AG08396 (cell line): ENCODE results near the gene VPS26B.
"Not testable (repeated sequence)": the region's sequence is repeated elsewhere in the genome, so short reads cannot be mapped to it uniquely, and the experiment has no call there.

Experiments
- DNase-seq: peaks from one replicate; pipeline ENCODE4 v3.0.0; 2012; ENCODE audit warnings: low spot score, mixed read lengths

Gene VPS26B

DNA sequence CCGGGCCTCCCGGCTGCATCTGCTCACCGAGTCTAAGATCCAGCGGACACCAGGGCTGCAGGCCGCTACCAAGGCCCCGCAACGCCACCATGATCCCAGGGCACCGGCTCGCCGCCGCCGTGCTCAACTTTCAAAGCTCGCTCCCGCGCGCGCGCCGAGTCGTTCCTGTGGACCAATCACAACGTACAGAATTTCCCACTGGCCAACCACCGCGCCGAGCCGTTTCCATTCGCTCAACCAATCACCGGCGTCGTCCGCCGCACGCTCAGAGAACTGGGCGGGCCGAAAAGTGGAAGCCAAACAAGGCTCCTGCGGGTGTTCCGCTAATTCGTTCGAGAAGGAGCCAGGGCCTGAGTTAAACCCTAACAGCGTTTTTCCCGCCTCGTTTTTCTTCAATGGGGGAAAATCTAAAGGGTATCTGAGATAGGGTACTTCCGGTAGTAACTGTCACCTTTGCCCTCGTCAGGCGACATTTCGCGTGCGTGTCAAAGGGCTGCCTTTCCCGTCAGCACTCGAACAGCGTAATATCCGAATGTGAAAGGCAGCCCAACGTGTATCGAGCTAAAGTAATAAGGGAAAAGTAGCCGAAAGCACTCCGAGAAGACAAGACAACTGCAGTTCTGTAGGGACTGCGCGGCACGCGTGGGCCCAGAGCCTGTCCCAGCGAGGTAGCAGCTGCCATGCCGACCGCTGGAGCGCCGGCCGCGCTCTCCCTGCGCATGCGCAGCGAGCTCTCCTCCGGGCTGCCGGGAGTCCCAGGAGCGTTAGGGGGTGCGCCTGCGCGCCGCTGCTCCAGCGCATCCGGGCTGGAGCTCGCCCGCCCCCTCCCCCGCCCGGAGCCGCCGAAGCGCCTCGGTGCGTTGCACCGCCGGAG, at the start of gene VPS26B, which contains the start of gene NCAPD3:
Gene VPS26B, plus strand, starts transcription at position 836 of the 874 bp plus-strand sequence. CDS start 452 bp downstream, outside the sequence.
Gene NCAPD3, minus strand, starts transcription at position 132 of the 874 bp plus-strand sequence. Its CDS starts 41 bp downstream, at position 91.
- DNase-seq, result peak; percentile 100

DNA sequence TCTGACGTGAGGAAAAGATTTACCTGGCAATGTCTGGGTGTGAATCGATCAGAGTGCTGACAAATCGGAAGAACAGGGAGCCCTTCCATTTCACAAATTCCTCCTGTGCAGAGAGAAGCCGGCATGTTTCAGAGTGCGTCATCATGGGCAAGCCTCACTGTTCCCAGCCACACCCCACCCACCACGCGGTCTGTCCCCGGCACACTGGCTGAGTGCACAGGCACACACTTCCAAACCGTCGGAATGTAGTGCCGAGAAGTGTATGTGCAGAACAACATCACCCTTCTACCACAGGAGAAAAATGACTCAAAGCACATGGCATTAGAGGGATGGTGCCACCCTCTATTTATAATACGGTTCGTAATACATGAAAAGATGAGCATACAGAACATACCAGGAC, 48.2 kb upstream of the VPS26B start:
- DNase-seq, result no peak

- DNase-seq, result no peak
Observed at GRCh38 chr11:134178032-134178674, 46.3 kb upstream of the VPS26B start.

DNA sequence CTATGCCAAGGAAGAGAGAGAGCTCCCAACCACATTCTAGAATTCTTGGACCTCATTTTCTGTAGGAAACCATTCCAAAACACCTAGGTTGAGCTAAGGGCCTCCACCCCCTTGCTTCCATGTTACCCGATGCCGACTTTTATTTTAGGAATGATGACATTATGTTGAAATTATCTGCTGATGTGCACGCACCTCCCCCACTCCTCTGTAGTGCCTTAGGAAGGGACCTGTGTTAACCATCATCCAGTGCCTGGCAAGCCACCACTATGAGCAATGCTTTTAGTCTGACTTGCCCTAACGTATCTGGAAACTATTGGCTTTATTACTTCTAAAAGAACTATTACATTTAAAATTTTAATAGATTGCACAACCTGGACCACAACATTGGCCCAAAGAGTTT, 42.8 kb upstream of the VPS26B start:
- peak; percentile 35 for DNase-seq

DNA sequence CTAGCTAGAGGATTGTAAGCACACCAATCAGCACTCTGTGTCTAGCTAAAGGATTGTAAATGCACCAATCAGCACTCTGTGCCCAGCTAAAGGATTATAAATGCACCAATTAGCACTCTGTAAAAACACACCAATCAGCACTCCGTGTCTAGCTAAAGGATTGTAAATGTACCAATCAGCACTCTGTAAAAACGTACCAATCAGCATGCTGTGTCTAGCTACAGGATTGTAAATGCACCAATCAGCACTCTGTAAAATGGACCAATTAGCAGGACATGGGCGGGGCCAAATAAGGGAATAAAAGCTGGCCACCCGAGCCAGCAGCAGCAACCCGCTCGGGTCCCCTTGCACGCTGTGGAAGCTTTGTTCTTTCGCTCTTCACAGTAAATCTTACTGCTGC, 36.4 kb upstream of the VPS26B start:
- DNase-seq, result not testable (repeated sequence)

DNA sequence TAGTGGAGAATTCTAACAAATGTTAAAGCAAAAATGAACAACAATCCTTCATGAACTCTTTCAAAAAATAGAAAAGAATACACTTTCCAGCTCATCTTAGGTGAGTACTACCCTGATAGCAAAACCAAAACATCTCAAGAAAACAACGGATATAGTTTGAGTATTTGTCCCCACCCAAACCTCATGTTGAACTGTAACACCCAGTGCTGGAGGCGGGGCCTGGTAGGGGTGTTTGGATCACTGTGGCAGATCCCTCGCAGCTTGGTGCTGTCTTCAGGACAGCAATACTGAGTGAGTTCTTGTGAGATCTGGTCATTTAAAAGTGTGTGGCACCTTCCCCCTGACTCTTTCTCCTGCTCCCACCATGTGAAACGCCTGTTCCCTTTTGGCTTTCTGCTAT, 27.7 kb upstream of the VPS26B start:
- DNase-seq, result no peak

- DNase-seq, result no peak
Observed at GRCh38 chr11:134199531-134199930, 24.9 kb upstream of the VPS26B start.

DNA sequence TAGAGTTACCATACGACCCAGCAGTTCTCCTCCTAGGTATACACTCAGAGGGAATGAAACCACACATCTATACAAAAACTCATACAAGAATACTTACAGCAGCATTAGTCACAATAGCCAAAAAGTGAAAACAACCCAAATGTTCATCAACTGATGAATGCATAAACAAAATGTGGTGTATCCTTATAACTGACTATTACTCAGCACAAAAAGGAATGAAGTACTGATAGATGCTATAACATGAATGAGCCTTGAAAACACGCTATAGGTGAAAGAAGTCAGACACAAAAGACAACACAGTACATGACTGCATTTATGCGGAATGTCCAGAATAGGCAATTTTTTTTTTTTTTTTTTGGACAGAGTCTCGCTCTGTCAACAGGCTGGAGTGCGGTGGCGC, 23.8 kb upstream of the VPS26B start:
- DNase-seq, result no peak

DNA sequence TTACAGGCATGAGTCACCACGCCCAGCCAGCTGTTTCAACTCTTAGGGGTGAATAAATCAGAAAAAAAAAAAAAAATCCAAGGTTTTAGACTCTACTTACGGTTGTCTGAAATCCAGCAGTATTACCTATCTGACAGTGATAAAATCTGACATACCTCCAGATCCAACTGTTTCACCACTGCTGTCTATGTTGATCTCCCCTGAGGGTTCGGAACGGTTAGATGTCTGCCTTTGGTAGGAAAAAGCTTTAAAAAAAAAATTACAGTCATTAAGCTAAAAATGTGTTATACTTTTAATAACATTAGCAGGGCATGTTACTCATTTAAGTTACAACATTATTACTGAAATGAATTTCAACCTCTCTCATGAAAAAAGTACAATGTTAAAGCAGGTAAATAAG, 21.8 kb upstream of the VPS26B start:
- DNase-seq, result no peak

DNA sequence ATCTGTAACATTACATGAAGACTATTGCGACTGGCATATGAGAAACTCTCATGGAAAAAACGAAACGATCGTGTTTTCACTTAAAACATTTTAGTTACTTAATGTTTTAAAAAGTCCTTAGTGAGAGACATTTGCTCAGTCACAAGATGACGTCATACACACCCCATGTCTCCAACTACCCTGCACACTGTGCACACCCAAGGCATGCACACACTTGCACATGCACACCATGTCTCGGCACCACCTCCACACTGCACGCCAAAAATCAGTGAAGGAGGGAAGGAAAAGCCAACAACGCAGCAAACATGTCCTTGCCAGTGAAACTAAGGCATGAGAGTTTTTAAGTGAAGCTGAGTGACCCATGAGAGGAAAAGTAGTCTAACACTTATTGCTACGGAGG, 18.7 kb upstream of the VPS26B start:
- DNase-seq, result no peak

DNA sequence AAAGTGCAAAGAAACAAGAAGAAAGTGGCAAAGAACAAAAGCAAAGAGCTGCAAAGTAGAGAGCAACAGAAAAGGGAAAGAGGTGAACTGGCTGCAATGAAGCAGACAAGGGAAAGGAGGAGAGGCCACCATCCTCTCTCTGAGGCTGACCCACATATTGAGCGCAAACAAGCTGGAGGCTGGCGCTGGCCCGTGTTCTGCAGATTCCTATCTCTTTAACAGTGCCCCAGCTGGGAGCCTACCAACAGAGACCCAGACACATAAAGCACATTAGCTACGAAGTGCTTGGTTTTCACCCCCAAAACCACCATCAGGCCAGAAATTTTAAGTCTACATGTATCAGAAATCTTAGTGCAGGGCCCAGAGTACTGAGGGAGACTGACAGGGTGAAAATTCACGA, 18.3 kb upstream of the VPS26B start:
- DNase-seq, result no peak

GRCh38 chr11:134207538-134208239, 16.8 kb upstream of the VPS26B start:
- no peak for DNase-seq

- no peak for DNase-seq
Observed at GRCh38 chr11:134215836-134216235, 8.6 kb upstream of the VPS26B start.

DNA sequence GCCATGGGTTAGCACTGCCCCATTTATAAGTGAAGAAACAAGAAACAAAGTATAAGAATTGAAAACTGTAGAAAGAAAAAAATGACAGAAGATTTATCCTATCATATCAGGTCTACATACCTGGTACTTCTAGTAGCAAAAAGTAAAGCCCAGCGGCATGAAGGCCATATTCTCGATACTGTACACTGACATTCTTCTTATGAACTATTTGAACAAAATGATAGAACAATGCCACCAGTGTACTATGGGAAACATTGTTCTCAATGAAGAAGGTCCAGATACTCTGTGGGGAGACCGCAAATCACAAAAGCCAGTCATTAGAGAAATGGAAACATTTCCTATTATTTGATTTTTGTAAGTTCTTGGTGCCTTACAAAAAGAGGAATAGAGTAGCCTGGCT, 7.7 kb upstream of the VPS26B start:
- no peak for DNase-seq

- no peak for DNase-seq
Observed at GRCh38 chr11:134223121-134223520, 1.4 kb upstream of the VPS26B start.

DNA sequence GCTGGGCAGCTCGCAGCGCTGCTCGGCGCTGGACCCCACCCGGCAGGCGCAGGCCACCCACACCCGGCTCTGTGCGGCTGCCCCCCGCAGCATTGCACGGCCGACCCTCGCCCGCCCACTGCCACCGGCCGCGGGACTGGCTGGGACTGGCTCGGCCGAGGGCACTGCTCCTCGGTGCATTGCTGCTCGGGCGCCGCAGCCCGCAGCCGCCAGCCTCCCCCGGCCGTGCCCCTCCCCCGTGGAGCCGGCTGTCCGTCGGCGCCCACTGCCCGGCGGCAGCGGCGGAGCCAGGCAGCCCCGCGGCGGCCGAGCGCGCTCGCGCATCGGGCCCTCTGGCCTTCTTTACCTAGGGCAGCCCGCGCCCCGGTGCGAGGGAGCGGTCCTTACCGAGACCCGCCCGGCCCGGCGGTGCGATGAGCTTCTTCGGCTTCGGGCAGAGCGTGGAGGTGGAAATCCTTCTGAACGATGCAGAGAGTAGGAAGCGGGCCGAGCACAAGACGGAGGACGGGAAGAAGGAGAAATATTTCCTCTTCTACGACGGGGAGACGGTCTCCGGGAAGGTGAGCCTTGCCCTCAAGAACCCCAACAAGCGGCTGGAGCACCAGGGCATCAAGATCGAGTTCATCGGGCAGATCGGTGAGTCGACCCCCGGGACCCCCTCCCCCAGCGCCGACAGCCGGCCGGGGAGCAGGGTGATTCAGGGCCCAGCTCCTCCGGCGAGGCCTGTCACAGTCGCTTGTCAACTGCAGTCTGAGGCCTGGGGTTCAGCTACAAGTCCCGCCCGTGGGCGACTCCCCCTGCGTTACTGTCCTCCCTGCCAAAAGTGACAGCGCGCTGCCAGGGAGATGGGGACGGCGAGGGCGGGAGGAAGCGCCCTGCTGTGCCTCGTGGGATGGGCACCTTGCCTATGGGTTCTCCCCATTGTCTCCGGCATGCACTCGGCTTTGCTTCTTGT, 516 bp downstream of the VPS26B start:
- peak; percentile 29 for DNase-seq

DNA sequence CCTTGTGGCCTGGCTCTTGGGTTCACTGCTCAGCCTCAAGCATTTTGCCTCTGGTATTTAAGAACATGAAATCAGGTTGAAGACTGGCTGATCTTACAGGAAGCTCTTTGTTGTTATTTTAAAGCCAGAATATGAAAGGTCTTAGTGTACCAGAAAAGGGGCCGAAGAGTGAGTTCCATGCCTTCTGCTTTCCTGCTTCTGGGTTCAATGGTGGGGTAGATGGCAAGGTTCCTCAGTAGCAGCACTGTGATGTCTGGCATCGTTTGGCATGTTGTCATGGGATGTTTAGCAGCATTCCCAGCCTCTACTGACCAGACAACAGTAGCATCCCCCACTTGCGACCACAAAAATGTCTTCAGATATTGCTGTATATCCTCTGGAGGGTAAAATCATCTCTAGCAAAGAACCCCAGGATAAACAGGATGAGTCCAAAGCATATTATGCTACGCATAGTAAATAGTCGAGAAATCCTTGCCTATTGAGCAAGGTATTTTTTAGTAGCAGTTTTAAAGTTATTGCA, 2.4 kb downstream of the VPS26B start:
- no peak for DNase-seq

GRCh38 chr11:134228625-134229024, 4.2 kb downstream of the VPS26B start:
- DNase-seq, result no peak

GRCh38 chr11:134229126-134229790, 4.8 kb downstream of the VPS26B start:
- DNase-seq, result no peak

GRCh38 chr11:134230339-134230738, 5.9 kb downstream of the VPS26B start:
- DNase-seq, result no peak
